ENCODE data around the gene TRIP10.
"Not testable (repeated sequence)": the region's sequence is repeated elsewhere in the genome, so short reads cannot be mapped to it uniquely, and the experiment has no call there.

The TRIP10 gene

GRCh38 chr19:6707658-6708018 lies 31.8 kb upstream of the TRIP10 start:
- TF ChIP-seq ZNF70 (CRISPR knock-in tag; IDR thresholded peaks at IDR 0.05) (no peak), TSHZ2 (CRISPR knock-in tag; IDR thresholded peaks at IDR 0.05) (no peak), CSDC2 (CRISPR knock-in tag; IDR thresholded peaks at IDR 0.05) (no peak), PPARA (CRISPR knock-in tag; IDR thresholded peaks at IDR 0.05; ENCODE audit: borderline replicate concordance) (no peak), TCF4 (CRISPR knock-in tag; IDR thresholded peaks at IDR 0.05; ENCODE audit: borderline replicate concordance) (no peak), ISL1 (CRISPR knock-in tag; IDR thresholded peaks at IDR 0.05) (no peak), PATZ1 (CRISPR knock-in tag; IDR thresholded peaks at IDR 0.05; ENCODE audit: borderline replicate concordance) (no peak), GLIS3 (CRISPR knock-in tag; IDR thresholded peaks at IDR 0.05) (no peak), ZNF8 (CRISPR knock-in tag; IDR thresholded peaks at IDR 0.05) (no peak), ZFP30 (CRISPR knock-in tag; IDR thresholded peaks at IDR 0.05) (no peak), OSR1 (CRISPR knock-in tag; IDR thresholded peaks at IDR 0.05) (no peak), TOX (CRISPR knock-in tag; IDR thresholded peaks at IDR 0.05; ENCODE audit: borderline replicate concordance) (no peak)

GRCh38 chr19:6708346-6708745 lies 31.1 kb upstream of the TRIP10 start:
- ATAC-seq: no peak
- TF ChIP-seq TSHZ2 (CRISPR knock-in tag; IDR thresholded peaks at IDR 0.05) (no peak), ARNTL (CRISPR knock-in tag; IDR thresholded peaks at IDR 0.05; ENCODE audit: borderline replicate concordance, low read depth) (no peak), SNAI2 (CRISPR knock-in tag; IDR thresholded peaks at IDR 0.05) (no peak), PPARA (CRISPR knock-in tag; IDR thresholded peaks at IDR 0.05; ENCODE audit: borderline replicate concordance) (no peak), RARB (CRISPR knock-in tag; IDR thresholded peaks at IDR 0.05) (no peak), PATZ1 (CRISPR knock-in tag; IDR thresholded peaks at IDR 0.05; ENCODE audit: borderline replicate concordance) (no peak), ZNF70 (CRISPR knock-in tag; IDR thresholded peaks at IDR 0.05) (no peak), GLIS3 (CRISPR knock-in tag; IDR thresholded peaks at IDR 0.05) (no peak), POU6F1 (CRISPR knock-in tag; IDR thresholded peaks at IDR 0.05; ENCODE audit: borderline replicate concordance, low read depth) (no peak)

More at GRCh38 chr19:6707658-6708018, 31.8 kb upstream of the TRIP10 start:
- no peak for ATAC-seq

GRCh38 chr19:6708913-6709312 lies 30.6 kb upstream of the TRIP10 start:
- ATAC-seq: not testable (repeated sequence)

GRCh38 chr19:6709549-6709948 lies 29.9 kb upstream of the TRIP10 start:
- no peak for ATAC-seq
- TF ChIP-seq BACH2 (CRISPR knock-in tag; IDR thresholded peaks at IDR 0.05; ENCODE audit: borderline replicate concordance) (no peak), PATZ1 (CRISPR knock-in tag; IDR thresholded peaks at IDR 0.05; ENCODE audit: borderline replicate concordance) (no peak), ARNTL (CRISPR knock-in tag; IDR thresholded peaks at IDR 0.05; ENCODE audit: borderline replicate concordance, low read depth) (no peak), RARB (CRISPR knock-in tag; IDR thresholded peaks at IDR 0.05) (no peak), SNAI2 (CRISPR knock-in tag; IDR thresholded peaks at IDR 0.05) (no peak), TCF4 (CRISPR knock-in tag; IDR thresholded peaks at IDR 0.05; ENCODE audit: borderline replicate concordance) (no peak), ZNF8 (CRISPR knock-in tag; IDR thresholded peaks at IDR 0.05) (no peak), ISL1 (CRISPR knock-in tag; IDR thresholded peaks at IDR 0.05) (no peak), ESRRG (CRISPR knock-in tag; IDR thresholded peaks at IDR 0.05) (no peak), CSDC2 (CRISPR knock-in tag; IDR thresholded peaks at IDR 0.05) (no peak), POU6F1 (CRISPR knock-in tag; IDR thresholded peaks at IDR 0.05; ENCODE audit: borderline replicate concordance, low read depth) (no peak), GLIS3 (CRISPR knock-in tag; IDR thresholded peaks at IDR 0.05) (no peak), PPARA (CRISPR knock-in tag; IDR thresholded peaks at IDR 0.05; ENCODE audit: borderline replicate concordance) (no peak), TOX (CRISPR knock-in tag; IDR thresholded peaks at IDR 0.05; ENCODE audit: borderline replicate concordance) (no peak), ZFP30 (CRISPR knock-in tag; IDR thresholded peaks at IDR 0.05) (no peak)
